GM23338 (cell line): ENCODE measurements around the gene RFX8. TPM values are rescaled to one million over a fixed set of nuclear protein-coding genes. Genes with fewer than 3 reads are reported as not detected.

Experiments
- ATAC-seq: fragments of 200-7000 bp; cut with Tn5 transposase; 3 replicates; pipeline ENCODE4 v1.9.1; 2020
- DNase-seq: peaks from one replicate; pipeline ENCODE4 v3.0.0-alpha.2; 2015; ENCODE audit warnings: low spot score
- H2AFZ ChIP-seq: fragments of 200-600 bp; sonication (generic); 2 replicates; pipeline ENCODE4 v1.8.0; 2016; ENCODE audit warnings: antibody characterized with exemption, mild to moderate bottlenecking, moderate library complexity
- H3F3A ChIP-seq: fragments of 200-600 bp; sonication (generic); replicated peaks from 2 replicates; pipeline ENCODE4 v1.8.0; 2017; ENCODE audit warnings: antibody characterized with exemption, mixed run types, low read depth
- H3K27ac ChIP-seq: fragments of 200-600 bp; sonication (generic); 2 replicates; pipeline ENCODE4 v1.6.1; 2016; ENCODE audit warnings: low read depth
- H3K27me3 ChIP-seq: fragments of 200-600 bp; sonication (generic); 2 replicates; pipeline ENCODE4 v1.8.0; 2016; ENCODE audit warnings: mild to moderate bottlenecking, mixed run types, moderate library complexity; ENCODE audit not compliant: insufficient read depth
- H3K36me3 ChIP-seq: fragments of 200-600 bp; sonication (generic); 2 replicates; pipeline ENCODE4 v1.8.0; 2016; ENCODE audit warnings: mild to moderate bottlenecking; ENCODE audit not compliant: insufficient read depth
- H3K4me1 ChIP-seq: fragments of 200-600 bp; sonication (generic); 2 replicates; pipeline ENCODE4 v1.8.0; 2016; ENCODE audit warnings: mild to moderate bottlenecking, moderate library complexity; ENCODE audit not compliant: insufficient read depth
- H3K4me2 ChIP-seq: fragments of 200-600 bp; sonication (generic); 2 replicates; pipeline ENCODE4 v1.7.1; 2017; ENCODE audit warnings: mixed run types
- H3K4me3 ChIP-seq: fragments of 200-600 bp; sonication (generic); 2 replicates; pipeline ENCODE4 v1.6.1; 2016; ENCODE audit warnings: mixed run types
- H3K79me2 ChIP-seq: fragments of 200-600 bp; sonication (generic); replicated peaks from 2 replicates; pipeline ENCODE4 v1.8.0; 2017; ENCODE audit warnings: mild to moderate bottlenecking; ENCODE audit not compliant: insufficient read depth
- H3K9me2 ChIP-seq: fragments of 200-600 bp; sonication (generic); 2 replicates; pipeline ENCODE4 v1.8.0; 2017; ENCODE audit not compliant: insufficient read depth
- H4K20me1 ChIP-seq: fragments of 200-600 bp; sonication (generic); replicated peaks from 2 replicates; pipeline ENCODE4 v1.8.0; 2017; ENCODE audit warnings: mild to moderate bottlenecking; ENCODE audit not compliant: insufficient read depth
- H3K27ac Mint-ChIP-seq: 2 replicates; pipeline ENCODE4 v1.8.0; 2020; ENCODE audit warnings: inconsistent platforms, mild to moderate bottlenecking, moderate library complexity, mixed read lengths
- H3K27me3 Mint-ChIP-seq: 3 replicates; pipeline ENCODE4 v1.8.0; 2022; ENCODE audit warnings: low read depth, mild to moderate bottlenecking, moderate library complexity, mixed read lengths, inconsistent platforms; ENCODE audit not compliant: insufficient read depth, poor library complexity
- H3K36me3 Mint-ChIP-seq: 3 replicates; pipeline ENCODE4 v1.8.0; 2021; ENCODE audit warnings: low read depth, mild to moderate bottlenecking, inconsistent platforms, moderate library complexity, mixed read lengths
- H3K4me1 Mint-ChIP-seq: 3 replicates; pipeline ENCODE4 v1.8.0; 2020; ENCODE audit warnings: mild to moderate bottlenecking, inconsistent platforms, mixed read lengths
- H3K4me3 Mint-ChIP-seq: 3 replicates; pipeline ENCODE4 v1.8.0; 2021; ENCODE audit warnings: moderate library complexity, mild to moderate bottlenecking, inconsistent platforms, mixed read lengths
- H3K9me3 Mint-ChIP-seq: 3 replicates; pipeline ENCODE4 v1.8.0; 2020; ENCODE audit warnings: moderate library complexity, mild to moderate bottlenecking, inconsistent platforms, mixed read lengths
- CREB1 ChIP-seq: fragments of 250-450 bp; sonication (Bioruptor Pico); IDR thresholded peaks from 2 replicates; pipeline ENCODE4 v1.5.0; 2020; ENCODE audit warnings: low read depth, mild to moderate bottlenecking, moderate library complexity
- ETS1 ChIP-seq: IDR thresholded peaks from 2 replicates; pipeline ENCODE4 v1.6.1; 2016; ENCODE audit warnings: antibody characterized with exemption
- EZH2 ChIP-seq: fragments of 200-600 bp; sonication (generic); IDR thresholded peaks from one replicate; pipeline ENCODE4 v1.8.0; 2017; ENCODE audit warnings: antibody characterized with exemption, mild to moderate bottlenecking, low read depth; ENCODE audit not compliant: unreplicated experiment
- EZH2phosphoT487 ChIP-seq: fragments of 200-600 bp; sonication (generic); IDR thresholded peaks from one replicate; pipeline ENCODE4 v1.8.1; 2018; ENCODE audit warnings: antibody characterized with exemption; ENCODE audit not compliant: unreplicated experiment
- JUNB ChIP-seq: IDR thresholded peaks from one replicate; pipeline ENCODE4 v1.6.1; 2016; ENCODE audit warnings: antibody characterized with exemption; ENCODE audit not compliant: unreplicated experiment
- NANOG ChIP-seq: IDR thresholded peaks from 2 replicates; pipeline ENCODE4 v1.6.1; 2016; ENCODE audit warnings: antibody characterized with exemption, borderline replicate concordance
- POLR2AphosphoS5 ChIP-seq: IDR thresholded peaks from 2 replicates; pipeline ENCODE4 v1.6.1; 2016; ENCODE audit warnings: antibody characterized with exemption, low read depth
- STAT1 ChIP-seq: IDR thresholded peaks from one replicate; pipeline ENCODE4 v1.6.1; 2016; ENCODE audit warnings: antibody characterized with exemption; ENCODE audit not compliant: unreplicated experiment
- ZNF114 ChIP-seq: fragments of 250-450 bp; sonication (Bioruptor Pico); IDR thresholded peaks from 2 replicates; pipeline ENCODE4 v1.5.0; 2020; ENCODE audit warnings: mild to moderate bottlenecking, moderate library complexity
- ZNF331 ChIP-seq: fragments of 250-450 bp; sonication (Bioruptor Pico); IDR thresholded peaks from 2 replicates; pipeline ENCODE4 v1.5.0; 2020; ENCODE audit warnings: low read depth, mild to moderate bottlenecking, moderate library complexity
- ZNF462 ChIP-seq: fragments of 250-450 bp; sonication (Bioruptor Pico); IDR thresholded peaks from 2 replicates; pipeline ENCODE4 v1.5.0; 2020; ENCODE audit warnings: mild to moderate bottlenecking, moderate library complexity
- polyA plus RNA-seq: library from polyadenylated mRNA; unstranded; fragments of >200 nt; fragmentation: Nextera tagmentation; extraction: Ambion mirVana; gene quantifications from 2 replicates; pipeline ENCODE4 v1.2.1, GENCODE V29; 2016
- total RNA-seq: library from RNA; depleted of rRNA; stranded (reverse); fragments of >200 nt; shearing (Covaris generic); gene quantifications from 2 replicates; pipeline ENCODE4 v1.2.3, GENCODE V29; 2014
- TF ChIP-seq, protein P1 (sequence below), 2 experiments: fragments of 200-600 bp in 1 of 2; sonication (generic) in 1 of 2; conservative IDR thresholded peaks; 2 replicates each; pipeline versions ENCODE4 v1.5.1 to v1.6.1; 2016 to 2017; ENCODE audit warnings: antibody characterized with exemption in 2 of 2, low read depth in 2 of 2, mild to moderate bottlenecking in 2 of 2, moderate library complexity in 1 of 2
- TF ChIP-seq, protein P2 (sequence below): IDR thresholded peaks from one replicate; pipeline ENCODE4 v1.6.1; 2018; ENCODE audit warnings: antibody characterized with exemption; ENCODE audit not compliant: unreplicated experiment

The RFX8 gene
- total and polyA plus RNA-seq, 2 experiments from 2014 or later = 0.65 to 1.5 TPM

DNA sequence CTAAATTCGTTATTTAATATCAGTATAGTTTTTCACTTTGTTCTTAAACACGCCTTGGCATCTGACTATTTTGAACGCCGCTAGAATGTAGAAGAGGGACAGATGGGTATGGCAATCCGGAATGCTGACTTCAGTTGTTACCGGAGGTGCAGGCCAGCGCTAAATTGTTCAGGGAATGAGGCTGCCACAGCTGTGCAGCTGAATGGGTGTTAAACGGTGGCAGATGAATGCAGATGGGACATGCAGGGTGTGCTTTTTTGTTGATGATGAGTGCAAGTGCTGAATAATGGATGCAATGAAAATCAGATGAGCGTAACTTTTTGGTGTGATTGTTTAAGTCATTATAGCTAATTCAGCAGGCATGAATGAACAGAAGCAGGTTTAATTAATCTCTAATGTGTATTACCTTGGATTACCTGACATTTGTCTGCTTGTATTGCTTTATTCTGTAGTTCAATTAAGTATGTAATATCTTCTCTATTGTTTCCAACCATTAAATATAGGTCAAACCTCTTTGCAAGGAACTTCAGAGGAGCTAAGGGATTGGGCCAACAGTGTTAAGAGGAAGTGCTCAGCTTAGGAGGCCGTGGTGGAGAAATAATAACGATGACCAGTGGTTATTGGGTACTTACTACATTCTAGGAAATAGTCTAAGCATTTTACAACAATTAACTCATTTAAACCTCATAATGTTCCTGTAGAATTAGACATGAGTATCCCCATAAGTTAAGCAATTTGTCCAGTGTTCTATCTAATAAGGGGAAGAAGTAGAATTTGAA lies 75.7 kb downstream of the RFX8 start:
- Histone ChIP-seq H3K36me3 (no peaks in the 10 kb centered on the region), H3K27ac (no peak overlapping the region), H4K20me1 (no peaks in the 10 kb centered on the region), H3K4me1 (no peaks in the 10 kb centered on the region), H3K27me3 (no peaks in the 10 kb centered on the region), H3K4me2 (no peak overlapping the region), H2AFZ (no peak overlapping the region), H3F3A (no peaks in the 10 kb centered on the region), H3K4me3 (no peak overlapping the region), H3K79me2 (no peaks in the 10 kb centered on the region), H3K9me2 (no peaks in the 10 kb centered on the region)
- Mint-ChIP-seq H3K9me3 (no peaks in the 10 kb centered on the region), H3K4me1 (peaks cover 16% of the 10 kb centered on the region), H3K27ac (no peak overlapping the region), H3K36me3 (no peaks in the 10 kb centered on the region), H3K27me3 (peaks cover 3% of the 10 kb centered on the region), H3K4me3 (no peak overlapping the region)
- ATAC-seq = no peak
- no peak for TF ChIP-seq ETS1
- no peak for TF ChIP-seq EZH2phosphoT487
- TF ChIP-seq, protein P1, sequence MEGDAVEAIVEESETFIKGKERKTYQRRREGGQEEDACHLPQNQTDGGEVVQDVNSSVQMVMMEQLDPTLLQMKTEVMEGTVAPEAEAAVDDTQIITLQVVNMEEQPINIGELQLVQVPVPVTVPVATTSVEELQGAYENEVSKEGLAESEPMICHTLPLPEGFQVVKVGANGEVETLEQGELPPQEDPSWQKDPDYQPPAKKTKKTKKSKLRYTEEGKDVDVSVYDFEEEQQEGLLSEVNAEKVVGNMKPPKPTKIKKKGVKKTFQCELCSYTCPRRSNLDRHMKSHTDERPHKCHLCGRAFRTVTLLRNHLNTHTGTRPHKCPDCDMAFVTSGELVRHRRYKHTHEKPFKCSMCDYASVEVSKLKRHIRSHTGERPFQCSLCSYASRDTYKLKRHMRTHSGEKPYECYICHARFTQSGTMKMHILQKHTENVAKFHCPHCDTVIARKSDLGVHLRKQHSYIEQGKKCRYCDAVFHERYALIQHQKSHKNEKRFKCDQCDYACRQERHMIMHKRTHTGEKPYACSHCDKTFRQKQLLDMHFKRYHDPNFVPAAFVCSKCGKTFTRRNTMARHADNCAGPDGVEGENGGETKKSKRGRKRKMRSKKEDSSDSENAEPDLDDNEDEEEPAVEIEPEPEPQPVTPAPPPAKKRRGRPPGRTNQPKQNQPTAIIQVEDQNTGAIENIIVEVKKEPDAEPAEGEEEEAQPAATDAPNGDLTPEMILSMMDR (conservative IDR thresholded peaks at IDR 0.05; ENCODE audit: low read depth in 2 of 2) = no peak
- no peak for TF ChIP-seq ZNF331
- TF ChIP-seq NANOG = no peak
- no peak for TF ChIP-seq POLR2AphosphoS5
- no peak for TF ChIP-seq CREB1 (CRISPR knock-in tag)
- no peak for TF ChIP-seq ZNF462 (CRISPR knock-in tag)
- TF ChIP-seq, protein P2, sequence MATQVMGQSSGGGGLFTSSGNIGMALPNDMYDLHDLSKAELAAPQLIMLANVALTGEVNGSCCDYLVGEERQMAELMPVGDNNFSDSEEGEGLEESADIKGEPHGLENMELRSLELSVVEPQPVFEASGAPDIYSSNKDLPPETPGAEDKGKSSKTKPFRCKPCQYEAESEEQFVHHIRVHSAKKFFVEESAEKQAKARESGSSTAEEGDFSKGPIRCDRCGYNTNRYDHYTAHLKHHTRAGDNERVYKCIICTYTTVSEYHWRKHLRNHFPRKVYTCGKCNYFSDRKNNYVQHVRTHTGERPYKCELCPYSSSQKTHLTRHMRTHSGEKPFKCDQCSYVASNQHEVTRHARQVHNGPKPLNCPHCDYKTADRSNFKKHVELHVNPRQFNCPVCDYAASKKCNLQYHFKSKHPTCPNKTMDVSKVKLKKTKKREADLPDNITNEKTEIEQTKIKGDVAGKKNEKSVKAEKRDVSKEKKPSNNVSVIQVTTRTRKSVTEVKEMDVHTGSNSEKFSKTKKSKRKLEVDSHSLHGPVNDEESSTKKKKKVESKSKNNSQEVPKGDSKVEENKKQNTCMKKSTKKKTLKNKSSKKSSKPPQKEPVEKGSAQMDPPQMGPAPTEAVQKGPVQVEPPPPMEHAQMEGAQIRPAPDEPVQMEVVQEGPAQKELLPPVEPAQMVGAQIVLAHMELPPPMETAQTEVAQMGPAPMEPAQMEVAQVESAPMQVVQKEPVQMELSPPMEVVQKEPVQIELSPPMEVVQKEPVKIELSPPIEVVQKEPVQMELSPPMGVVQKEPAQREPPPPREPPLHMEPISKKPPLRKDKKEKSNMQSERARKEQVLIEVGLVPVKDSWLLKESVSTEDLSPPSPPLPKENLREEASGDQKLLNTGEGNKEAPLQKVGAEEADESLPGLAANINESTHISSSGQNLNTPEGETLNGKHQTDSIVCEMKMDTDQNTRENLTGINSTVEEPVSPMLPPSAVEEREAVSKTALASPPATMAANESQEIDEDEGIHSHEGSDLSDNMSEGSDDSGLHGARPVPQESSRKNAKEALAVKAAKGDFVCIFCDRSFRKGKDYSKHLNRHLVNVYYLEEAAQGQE = no peak
- no peak for TF ChIP-seq EZH2
- no peak for TF ChIP-seq STAT1
- no peak for TF ChIP-seq ZNF114 (CRISPR knock-in tag)
- TF ChIP-seq JUNB = no peak
- DNase-seq = no peak
